GM21423 (cell line): Measurements from ENCODE around the gene SYNJ2.
"Not testable (repeated sequence)": the region's sequence is repeated elsewhere in the genome, so short reads cannot be mapped to it uniquely, and the experiment has no call there.

Source experiments
- ATAC-seq: cut with Tn5 transposase; IDR thresholded peaks from one replicate; pipeline ENCODE4 v1.9.1; 2021; ENCODE audit warnings: mild to moderate bottlenecking, moderate library complexity; ENCODE audit not compliant: unreplicated experiment

SYNJ2 gene

DNA sequence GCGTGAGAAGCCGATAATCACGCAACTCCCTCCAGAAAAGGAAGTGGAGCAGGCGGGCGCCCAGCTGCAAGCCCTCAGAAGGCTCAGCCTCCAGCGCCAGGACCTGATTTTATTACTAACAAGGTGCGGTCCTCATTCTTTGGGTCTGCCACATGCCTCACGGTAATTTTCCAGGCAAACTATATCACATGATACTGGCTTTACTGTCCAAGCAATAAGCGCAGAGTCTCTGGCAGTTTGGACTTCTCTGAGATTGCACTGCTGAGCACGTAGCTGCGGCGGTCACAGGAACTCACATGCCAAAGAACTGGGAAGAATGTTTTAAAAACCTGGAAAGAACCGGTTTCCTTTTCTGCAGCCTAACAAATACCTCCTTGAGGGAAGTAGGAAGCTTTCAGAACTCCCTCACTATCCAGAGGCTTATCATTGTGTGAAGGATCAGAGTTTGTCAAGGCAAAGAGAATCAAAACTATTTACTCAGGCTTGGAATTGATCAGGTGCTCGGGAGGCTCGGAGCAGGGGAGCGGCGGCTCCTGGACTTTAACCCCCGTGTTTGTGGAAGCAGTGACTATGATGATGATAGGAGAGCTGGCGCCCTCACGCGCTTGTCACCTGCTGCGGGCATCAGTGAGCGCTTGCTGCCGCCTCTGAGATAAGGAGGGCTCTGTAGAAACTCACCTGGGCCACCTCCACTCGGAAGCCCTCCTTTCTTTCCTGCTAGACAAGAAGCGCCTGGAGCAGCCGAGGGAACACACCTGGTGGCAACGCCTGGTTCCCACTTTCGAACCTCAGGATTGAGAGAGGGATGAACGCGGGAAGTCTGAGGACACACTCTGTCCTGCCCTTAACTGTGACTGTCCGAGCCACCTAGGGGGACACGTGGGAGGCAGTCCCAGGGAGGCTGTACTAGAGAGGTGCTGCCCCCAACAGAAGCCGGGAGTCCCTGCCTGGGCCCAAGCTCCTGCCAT, 27.2 kb upstream of the SYNJ2 start:
- no peak for ATAC-seq

DNA sequence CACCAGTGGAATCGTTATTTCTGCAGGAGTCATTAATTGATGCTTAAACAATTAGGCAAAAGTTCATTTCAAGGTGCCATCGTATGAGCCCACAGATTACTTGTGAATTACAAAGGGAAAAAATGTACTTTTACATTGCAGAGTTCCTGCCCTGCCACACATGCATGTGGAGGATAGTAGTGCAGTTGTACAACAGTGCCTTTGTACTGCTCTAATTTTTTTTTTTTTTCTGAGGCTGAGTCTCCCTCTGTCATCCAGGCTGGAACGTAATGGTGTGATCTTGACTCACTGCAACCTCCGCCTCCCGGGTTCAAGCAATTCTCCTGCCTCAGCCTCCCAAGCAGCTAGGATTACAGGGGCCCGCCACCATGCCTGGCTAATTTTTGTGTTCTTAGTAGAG, 26.0 kb upstream of the SYNJ2 start:
- ATAC-seq = no peak

DNA sequence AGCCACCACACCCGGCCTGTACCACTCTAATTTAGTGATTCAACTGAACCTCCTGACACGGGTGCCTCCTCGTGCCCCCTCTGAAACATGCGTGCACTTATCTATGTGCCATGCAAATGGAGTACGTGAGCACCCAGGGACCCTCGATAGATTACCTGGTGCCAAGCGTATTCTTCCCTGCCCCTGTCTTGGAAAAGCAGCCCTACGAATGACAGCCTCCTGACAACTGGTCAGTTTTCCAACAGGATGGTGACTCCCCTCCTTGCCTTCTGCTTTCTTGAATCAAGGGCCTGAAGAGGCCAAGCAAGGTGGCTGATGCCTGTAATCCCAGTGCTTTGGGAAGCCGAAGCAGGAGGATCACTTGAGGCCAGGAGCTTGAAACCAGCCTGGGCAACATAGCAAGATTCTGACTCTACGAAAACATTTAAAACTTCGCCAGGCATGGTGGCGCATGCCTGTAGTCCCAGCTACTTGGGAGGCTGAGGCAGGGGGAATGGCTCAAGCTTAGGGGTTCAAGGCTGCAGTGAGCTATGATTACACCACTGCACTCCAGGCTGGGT, 25.4 kb upstream of the SYNJ2 start:
- ATAC-seq = no peak

DNA sequence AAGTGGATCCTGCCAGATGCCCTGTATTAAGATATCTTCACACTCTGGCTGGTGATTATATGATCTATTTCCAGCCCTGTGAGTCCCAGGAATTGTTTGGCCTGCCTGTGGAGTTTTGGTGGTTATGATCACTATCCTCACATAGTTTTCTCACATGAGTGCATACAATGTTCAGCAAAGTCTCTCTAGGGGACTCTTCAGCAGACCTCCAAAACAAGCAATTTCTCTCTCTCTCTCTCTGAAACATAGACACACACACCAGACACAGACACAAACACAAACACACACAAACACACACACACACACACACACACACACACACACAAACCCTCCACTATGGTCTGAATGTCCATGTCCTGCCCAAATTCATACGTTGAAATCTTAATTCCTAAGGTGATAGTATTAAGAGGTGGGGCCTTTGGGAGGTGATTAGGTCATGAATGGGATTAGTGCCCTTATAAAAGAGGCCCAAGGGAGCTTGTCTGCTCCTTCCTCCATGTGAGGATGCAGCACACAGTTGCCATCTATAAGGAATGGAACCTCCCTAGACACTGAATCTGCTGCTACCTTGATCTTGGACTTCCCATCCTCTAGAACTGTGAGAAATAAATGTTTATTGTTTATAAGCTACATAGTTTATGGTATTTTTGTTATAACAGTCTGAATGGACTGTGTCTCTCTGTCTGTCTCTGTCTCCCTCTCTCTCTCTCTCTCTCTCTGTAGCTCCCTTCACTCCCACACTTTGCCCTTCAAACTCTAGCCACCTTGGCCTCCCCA, 22.0 kb upstream of the SYNJ2 start:
- no peak for ATAC-seq

DNA sequence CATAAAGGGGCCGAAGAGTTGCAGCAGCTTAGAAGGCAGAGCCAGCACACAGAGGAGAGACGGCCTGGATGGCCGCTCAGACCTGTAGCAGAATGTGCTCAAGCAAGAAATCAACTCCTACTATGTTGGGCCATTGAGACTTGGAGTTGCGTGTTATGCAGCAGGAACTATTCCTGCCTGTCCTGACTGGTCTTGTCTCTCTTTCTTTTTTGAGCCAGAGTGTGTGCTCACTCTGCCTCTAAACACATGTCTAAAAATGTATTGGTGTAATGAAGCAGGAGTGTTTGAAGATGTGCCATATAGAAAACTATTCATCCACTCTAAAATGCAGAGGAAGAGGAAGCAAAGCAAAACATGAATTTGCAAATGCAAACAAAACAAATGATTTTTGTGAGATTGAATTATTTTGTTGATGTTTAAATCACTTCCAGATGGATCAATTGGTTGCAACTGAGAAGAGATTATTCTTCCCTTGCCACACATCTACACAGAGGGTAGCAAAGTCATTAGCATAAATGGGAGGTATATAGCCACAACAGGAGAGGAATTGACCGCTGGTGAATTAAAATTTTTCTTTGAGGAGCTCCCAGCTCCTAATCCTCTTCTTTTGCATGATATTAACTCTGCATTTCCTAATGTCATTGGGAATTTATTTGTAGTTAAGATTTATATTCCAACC, 20.4 kb upstream of the SYNJ2 start:
- no peak for ATAC-seq

DNA sequence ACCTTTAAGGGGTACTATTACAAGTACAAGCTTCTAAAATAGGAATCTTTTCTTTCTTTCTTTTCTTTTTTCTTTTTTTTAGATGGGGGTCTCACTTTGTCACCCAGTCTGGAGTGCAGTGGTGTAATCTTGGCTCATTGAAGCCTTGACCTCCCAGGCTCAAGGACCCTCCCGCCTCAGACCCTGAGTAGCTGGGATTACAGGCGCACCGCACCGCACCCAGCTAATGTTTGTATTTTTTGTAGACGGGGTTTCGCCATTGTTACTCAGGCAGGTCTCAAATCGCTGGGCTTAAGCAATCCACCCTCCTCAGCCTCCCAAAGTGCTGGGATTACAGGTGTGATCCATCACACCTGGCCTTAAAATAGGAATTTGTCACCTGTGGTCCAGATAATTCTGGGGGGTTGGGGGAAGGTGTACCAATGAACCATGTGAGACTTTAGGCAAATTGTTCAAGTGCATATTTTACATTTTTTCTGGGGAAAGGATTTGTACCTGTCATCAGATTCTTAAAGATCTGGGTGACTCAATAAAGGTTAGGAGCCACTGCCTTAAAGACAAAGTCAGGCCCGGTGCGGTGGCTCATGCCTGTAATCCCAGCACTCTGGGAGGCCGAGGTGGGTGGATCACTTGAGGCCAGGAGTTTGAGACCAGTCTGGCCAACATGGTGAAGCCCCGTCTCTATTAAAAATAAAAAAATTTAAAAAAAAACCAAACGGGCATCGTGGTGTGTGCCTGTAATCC, 19.7 kb upstream of the SYNJ2 start:
- no peak for ATAC-seq

- no peak for ATAC-seq
Measured at GRCh38 chr6:157962601-157963302, 18.9 kb upstream of the SYNJ2 start.

DNA sequence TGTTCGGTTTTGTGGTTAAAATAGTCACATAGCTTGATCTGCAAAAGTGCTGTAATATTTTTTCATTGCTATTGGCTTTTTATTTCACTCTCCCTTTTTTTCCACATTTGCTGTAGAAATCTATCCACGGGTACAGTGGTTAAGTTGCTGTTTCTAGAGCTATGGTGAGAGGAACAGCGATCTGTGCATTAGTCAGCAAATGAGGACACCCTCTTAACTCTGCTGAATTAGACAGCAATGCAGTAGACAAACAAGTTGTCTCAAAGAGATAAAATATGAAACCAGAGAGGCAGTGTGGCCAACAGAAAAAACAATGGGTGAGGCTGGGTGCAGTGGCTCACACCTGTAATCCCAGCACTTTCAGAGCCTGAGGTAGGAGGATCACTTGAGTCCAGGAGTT, 17.6 kb upstream of the SYNJ2 start:
- ATAC-seq = no peak

DNA sequence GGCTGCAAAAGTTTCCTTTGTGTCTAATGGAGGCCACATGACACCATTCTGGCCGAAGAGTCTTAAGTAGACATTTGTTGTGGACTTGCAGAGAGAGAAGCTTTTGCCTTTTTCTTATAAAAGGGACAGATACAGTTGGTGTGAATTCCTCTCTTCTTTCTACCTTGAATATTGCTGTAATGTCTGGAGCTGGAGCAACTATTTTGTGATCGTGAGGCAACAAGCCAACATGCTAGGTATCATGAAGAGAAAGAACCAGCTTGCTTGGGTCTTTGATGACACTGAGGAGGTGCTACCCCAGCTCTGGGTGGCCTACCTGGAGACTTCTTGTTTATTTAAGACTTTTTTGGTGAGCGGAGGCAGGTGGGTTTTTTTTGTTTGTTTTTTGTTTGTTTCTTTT, 16.3 kb upstream of the SYNJ2 start:
- ATAC-seq = no peak

DNA sequence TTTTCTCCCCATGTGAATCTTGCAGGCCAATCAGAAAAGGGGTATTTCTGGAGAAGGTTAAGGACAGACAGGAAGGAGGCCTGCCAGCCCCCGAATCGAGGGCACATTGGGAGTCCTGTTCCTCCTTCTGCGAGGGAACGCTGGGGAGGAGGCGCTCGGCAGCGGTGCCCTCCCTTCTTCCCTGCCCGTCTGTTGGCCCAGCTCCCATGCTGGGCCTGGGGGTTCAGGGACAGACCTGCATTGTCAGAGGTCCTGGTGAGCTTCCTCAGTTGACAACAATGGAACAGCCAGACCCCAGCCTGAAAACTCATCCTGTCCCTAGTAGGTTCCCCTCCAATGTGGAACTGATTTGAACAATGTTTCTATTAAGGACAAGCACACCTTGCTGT, 15.1 kb upstream of the SYNJ2 start:
- no peak for ATAC-seq

DNA sequence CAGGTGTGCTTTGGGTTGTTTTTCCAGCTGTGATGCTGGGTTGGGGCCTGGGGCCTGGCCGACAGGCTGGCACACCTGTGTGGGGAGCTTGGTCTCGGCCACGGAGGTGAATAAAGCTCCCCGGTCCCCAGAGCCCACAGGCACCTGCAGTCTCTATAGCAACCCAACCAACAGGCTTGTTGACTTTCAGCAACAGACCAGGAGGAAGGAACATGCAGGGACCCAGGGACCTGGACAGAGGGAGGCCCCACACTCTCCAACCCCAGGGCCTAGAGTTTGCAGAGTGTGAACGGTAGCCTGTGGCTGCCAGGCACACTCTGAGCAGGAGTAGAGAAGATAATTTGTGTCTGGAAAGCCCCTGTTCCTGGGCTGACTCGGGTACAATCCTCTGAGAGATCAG, 14.6 kb upstream of the SYNJ2 start:
- no peak for ATAC-seq

GRCh38 chr6:157967486-157967885, 14.2 kb upstream of the SYNJ2 start:
- ATAC-seq = no peak

DNA sequence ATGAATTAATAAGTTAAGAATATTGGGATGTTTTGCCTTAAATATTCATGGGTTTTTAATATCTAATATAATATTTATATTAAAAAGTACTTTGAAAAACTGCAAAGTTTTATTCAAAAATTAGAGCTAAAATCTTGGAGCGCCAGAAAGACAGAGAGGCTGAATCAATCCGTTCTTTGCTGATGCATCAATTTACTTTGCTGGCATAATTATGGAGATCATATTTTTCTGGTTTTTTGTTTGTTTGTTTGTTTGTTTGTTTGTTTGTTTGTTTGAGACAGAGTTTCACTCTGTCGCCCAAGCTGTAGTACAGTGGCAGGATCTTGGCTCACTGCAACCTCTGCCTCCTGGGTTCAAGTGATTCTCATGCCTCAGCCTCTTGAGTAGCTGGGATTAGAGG, 9.5 kb upstream of the SYNJ2 start:
- ATAC-seq = not testable (repeated sequence)

DNA sequence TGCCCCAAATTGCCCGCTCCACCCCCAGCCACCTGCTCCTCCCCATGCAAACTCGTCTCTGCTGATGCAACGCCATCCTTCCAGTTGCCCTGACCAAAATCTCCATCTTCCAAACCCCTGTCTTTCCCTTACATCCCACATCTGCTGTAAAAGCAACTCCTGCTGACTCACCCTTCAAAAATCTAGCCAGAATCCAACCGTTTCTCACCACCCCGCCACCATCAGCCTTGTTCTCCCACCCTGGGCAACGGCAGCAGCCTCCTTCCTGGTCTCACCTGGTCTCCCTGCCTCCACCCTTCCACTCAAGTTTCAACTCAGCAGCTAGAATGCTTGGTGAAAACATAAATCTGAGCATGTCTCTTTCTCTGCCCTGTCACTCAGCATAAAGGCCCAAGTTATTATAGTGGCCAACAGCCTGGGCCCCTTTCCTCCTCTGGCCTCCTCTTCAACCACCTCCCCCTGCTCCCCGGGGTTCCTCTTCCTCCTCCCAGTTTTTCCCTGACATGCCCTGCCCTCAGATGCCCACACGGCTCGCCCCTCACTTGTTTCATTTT, 7.2 kb upstream of the SYNJ2 start:
- ATAC-seq = no peak

DNA sequence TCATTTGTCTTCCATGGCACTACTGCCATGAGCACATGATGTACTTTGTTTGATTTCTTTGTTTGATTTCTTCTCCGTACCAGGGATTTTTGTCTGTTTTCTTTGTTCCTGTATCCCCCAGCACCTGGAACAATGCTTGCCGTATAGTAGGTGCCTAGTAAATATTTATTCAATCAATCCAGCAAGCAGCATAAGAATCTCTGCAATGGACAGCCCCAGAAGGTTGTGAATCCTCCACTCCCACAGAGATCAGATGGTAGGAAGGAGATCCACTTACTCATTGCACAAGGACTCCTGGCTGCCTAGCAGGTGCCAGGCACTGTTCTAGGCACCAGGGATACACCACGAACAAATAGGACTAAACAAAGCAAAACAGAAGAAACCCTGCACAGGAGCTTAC, 6.7 kb upstream of the SYNJ2 start:
- ATAC-seq = no peak

GRCh38 chr6:157975456-157975855, 6.2 kb upstream of the SYNJ2 start:
- no peak for ATAC-seq

- no peak for ATAC-seq
Measured at GRCh38 chr6:157976345-157977175, 5.1 kb upstream of the SYNJ2 start.

DNA sequence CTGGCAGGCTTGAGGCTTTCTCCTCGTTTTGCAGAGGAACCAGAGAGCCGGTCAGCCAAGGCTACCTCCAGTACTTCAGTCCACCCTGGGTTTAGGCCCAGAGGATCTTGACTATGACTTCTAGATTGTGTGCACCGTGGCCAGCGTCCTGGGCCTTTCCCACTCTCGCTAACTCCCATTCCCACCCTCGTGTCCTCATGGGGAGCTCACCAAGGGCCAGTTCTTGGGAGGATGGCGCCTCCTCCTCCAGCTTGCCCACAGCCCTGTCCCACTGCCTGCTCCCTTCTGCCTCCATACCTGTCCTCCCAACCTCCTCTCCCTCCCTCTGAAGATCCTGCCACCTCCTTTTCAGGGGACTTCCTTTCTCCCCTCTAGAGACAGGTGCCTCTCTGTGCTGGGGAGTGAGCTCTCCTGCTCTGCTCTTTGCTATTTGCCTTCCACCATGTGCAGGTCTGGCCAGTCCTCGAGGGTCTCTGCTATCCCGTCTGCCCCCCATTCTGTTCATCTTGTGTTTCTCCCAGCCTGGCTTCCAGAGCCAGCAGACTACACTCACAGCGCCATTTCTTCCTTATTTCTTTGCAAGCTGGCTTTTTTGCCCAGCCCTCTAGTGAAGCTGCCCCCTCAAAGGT, 4.4 kb upstream of the SYNJ2 start:
- ATAC-seq = no peak
